ENCODE measurements around the gene KCNH3. TPM values are rescaled to one million over a fixed set of nuclear protein-coding genes. Genes with fewer than 3 reads are reported as not detected.
"Not testable (repeated sequence)": the region's sequence is repeated elsewhere in the genome, so short reads cannot be mapped to it uniquely, and the experiment has no call there.

Gene KCNH3
- total and polyA plus RNA-seq, 2 of the 4 experiments (the other 2 are of a cell fraction), result 0.10 TPM; not detected in 1

- H3K4ac ChIP-seq (ENCODE audit: low read depth, low read length); H3K56ac ChIP-seq (ENCODE audit: extremely low read depth, insufficient read depth, low read length); in situ Hi-C loops (cut with MboI; ENCODE audit: low sequenced_read_pairs); H4K5ac ChIP-seq (ENCODE audit: low read depth, low read length); CTCF ChIA-PET; DNase-seq; intact Hi-C loops (cut with micrococcal nuclease); H2BK5ac ChIP-seq (ENCODE audit: low read depth, low read length, poor library complexity, severe bottlenecking); H3K4me2 ChIP-seq (ENCODE audit: low read depth, low read length); POLR2A ChIA-PET (ENCODE audit: unreplicated experiment); H3K18ac ChIP-seq (ENCODE audit: low read depth, low read length); H3K36me3 ChIP-seq (ENCODE audit: control insufficient read depth, insufficient read depth, low read length); BruUV-seq (replicated peaks); H3K9me1 ChIP-seq (ENCODE audit: insufficient read depth, low read length); H2AFZ ChIP-seq (replicated peaks; ENCODE audit: low read length, poor library complexity); H2BK15ac ChIP-seq (ENCODE audit: low read depth, low read length); H3K9me3 ChIP-seq (ENCODE audit: control insufficient read depth, insufficient read depth, low read length); H2BK120ac ChIP-seq (ENCODE audit: low read depth, low read length); H3K79me1 ChIP-seq (ENCODE audit: low read depth in 1 of 2, low read length in 2 of 2); H2AK5ac ChIP-seq (ENCODE audit: low read depth, low read length); H2AK9ac ChIP-seq (replicated peaks; ENCODE audit: low read depth, low read length, poor library complexity); ATAC-seq (ENCODE audit: low read depth); H3K14ac ChIP-seq (replicated peaks; ENCODE audit: low read depth, low read length); H4K91ac ChIP-seq (ENCODE audit: insufficient read depth, low read depth, low read length); H3K27ac ChIP-seq (ENCODE audit: insufficient read depth, low read length); H3K23ac ChIP-seq (ENCODE audit: low read depth, low read length); dilution Hi-C loops (cut with HindIII; ENCODE audit: low sequenced_read_pairs, unreplicated experiment); H3K4me1 ChIP-seq (ENCODE audit: control insufficient read depth, insufficient read depth, low read length); H3K27me3 ChIP-seq (ENCODE audit: control insufficient read depth, insufficient read depth, low read length); H2BK20ac ChIP-seq (ENCODE audit: low read depth, low read length); H4K8ac ChIP-seq (ENCODE audit: low read depth in 2 of 2, low read length in 2 of 2); H3K9ac ChIP-seq (ENCODE audit: low read depth, low read length); H4K20me1 ChIP-seq (ENCODE audit: insufficient read depth, low read length); H3K4me3 ChIP-seq (ENCODE audit: insufficient read depth, low read depth, low read length): not testable (repeated sequence)
- no CpG with 5 or more reads among the region's 4 CpGs for WGBS, 2 experiments (ENCODE audit: extremely low coverage in 2 of 2, insufficient read length in 1 of 2)
Observed at GRCh38 chr12:49605539-49605938, 66.7 kb downstream of the KCNH3 start, which contains the start of gene FAM186B. TSS of gene FAM186B (minus strand) at chr12:49605639. CDS start at chr12:49605477, 162 bp downstream.

Small RNAs within 50 kb of the gene (microRNA-seq; reads per million reads assigned to microRNA genes)
- gene POLR2KP1 (ENCODE audit: insufficient read depth, insufficient read length) (not detected), gene RNU6-834P (ENCODE audit: insufficient read depth, insufficient read length) (not detected)

Small RNAs within 50 kb of the gene (small RNA-seq; reads per million reads assigned to genes)
- gene POLR2KP1 (0 reads per million in 5 experiments), gene RNU6-834P (0 reads per million in 5 experiments)

Other genes with a start within 250 kb of the KCNH3 start
- not detected in 2 replicates for gene PRPH, start 243.9 kb upstream of the KCNH3 start, total RNA-seq (2012; rRNA removed)
- gene PRPH, start 243.9 kb upstream of the KCNH3 start, polyA plus RNA-seq (2012; rRNA removed), result not detected in 2 replicates
- 15.6 and 21.5 TPM in 2 replicates for gene TROAP, start 215.8 kb upstream of the KCNH3 start, total RNA-seq (2012; rRNA removed)
- gene TROAP, start 215.8 kb upstream of the KCNH3 start, polyA plus RNA-seq (2012; rRNA removed), result 29.3 and 46.0 TPM in 2 replicates
- 0.18 and 0.28 TPM in 2 replicates for gene C1QL4, start 201.8 kb upstream of the KCNH3 start, total RNA-seq (2012; rRNA removed)
- 0.46 and 0.60 TPM in 2 replicates for gene C1QL4, start 201.8 kb upstream of the KCNH3 start, polyA plus RNA-seq (2012; rRNA removed)
- gene DNAJC22, start 192.1 kb upstream of the KCNH3 start, total RNA-seq (2012; rRNA removed), result 6.7 and 8.1 TPM in 2 replicates
- gene DNAJC22, start 192.1 kb upstream of the KCNH3 start, polyA plus RNA-seq (2012; rRNA removed), result 8.1 and 8.2 TPM in 2 replicates
- 44.7 and 63.3 TPM in 2 replicates for gene SPATS2, start 171.6 kb upstream of the KCNH3 start, total RNA-seq (2012; rRNA removed)
- 45.0 and 50.6 TPM in 2 replicates for gene SPATS2, start 171.6 kb upstream of the KCNH3 start, polyA plus RNA-seq (2012; rRNA removed)
- gene MCRS1, start 29.1 kb downstream of the KCNH3 start, total RNA-seq (2012; rRNA removed), result 60.8 and 72.9 TPM in 2 replicates
- 73.2 and 75.2 TPM in 2 replicates for gene MCRS1, start 29.1 kb downstream of the KCNH3 start, polyA plus RNA-seq (2012; rRNA removed)
- 0.18 and 0.28 TPM in 2 replicates for gene FAM186B, start 66.6 kb downstream of the KCNH3 start, total RNA-seq (2012; rRNA removed)
- gene FAM186B, start 66.6 kb downstream of the KCNH3 start, polyA plus RNA-seq (2012; rRNA removed), result 0.10 TPM in 2 replicates
- gene PRPF40B, start 84.5 kb downstream of the KCNH3 start, total RNA-seq (2012; rRNA removed), result 3.9 and 5.0 TPM in 2 replicates
- gene PRPF40B, start 84.5 kb downstream of the KCNH3 start, polyA plus RNA-seq (2012; rRNA removed), result 11.0 and 11.8 TPM in 2 replicates
- gene FMNL3, start 168.4 kb downstream of the KCNH3 start, total RNA-seq (2012; rRNA removed), result 34.4 and 36.4 TPM in 2 replicates
- gene FMNL3, start 168.4 kb downstream of the KCNH3 start, polyA plus RNA-seq (2012; rRNA removed), result 13.2 and 16.3 TPM in 2 replicates
- 255 and 369 TPM in 2 replicates for gene TMBIM6, start 202.5 kb downstream of the KCNH3 start, total RNA-seq (2012; rRNA removed)
- gene TMBIM6, start 202.5 kb downstream of the KCNH3 start, polyA plus RNA-seq (2012; rRNA removed), result 267 and 285 TPM in 2 replicates